CD4-positive, alpha-beta T cell treated with Interleukin-21 for 1 hour (primary cell): Measurements from ENCODE around the gene AKAP6.

Experiments
- DNase-seq: peaks from one replicate; pipeline ENCODE4 v3.0.0-alpha.2; 2020

The AKAP6 gene

GRCh38 chr14:32330351-32331111, 1.4 kb downstream of the AKAP6 start:
- no peak for DNase-seq

- no peak for DNase-seq
Measured at GRCh38 chr14:32331206-32331605, 2.1 kb downstream of the AKAP6 start.

GRCh38 chr14:32332415-32333316, 3.6 kb downstream of the AKAP6 start:
- no peak for DNase-seq

GRCh38 chr14:32336702-32337101, 7.6 kb downstream of the AKAP6 start:
- DNase-seq, result no peak

- no peak for DNase-seq
Measured at GRCh38 chr14:32337759-32338158, 8.7 kb downstream of the AKAP6 start.

- DNase-seq, result no peak
Measured at GRCh38 chr14:32339188-32339587, 10.1 kb downstream of the AKAP6 start.

- no peak for DNase-seq
Measured at GRCh38 chr14:32341947-32342846, 13.1 kb downstream of the AKAP6 start.

GRCh38 chr14:32342847-32343194, 13.7 kb downstream of the AKAP6 start:
- no peak for DNase-seq

- DNase-seq, result no peak
Measured at GRCh38 chr14:32343926-32344430, 14.9 kb downstream of the AKAP6 start.

GRCh38 chr14:32345311-32345791, 16.3 kb downstream of the AKAP6 start:
- no peak for DNase-seq

- no peak for DNase-seq
Measured at GRCh38 chr14:32349322-32349721, 20.2 kb downstream of the AKAP6 start.

GRCh38 chr14:32350020-32350419, 20.9 kb downstream of the AKAP6 start:
- no peak for DNase-seq

- no peak for DNase-seq
Measured at GRCh38 chr14:32352631-32353030, 23.5 kb downstream of the AKAP6 start.

- DNase-seq, result no peak
Measured at GRCh38 chr14:32354716-32355115, 25.6 kb downstream of the AKAP6 start.

GRCh38 chr14:32358781-32359180, 29.7 kb downstream of the AKAP6 start:
- no peak for DNase-seq

GRCh38 chr14:32361674-32362073, 32.6 kb downstream of the AKAP6 start:
- DNase-seq, result no peak

- DNase-seq, result no peak
Measured at GRCh38 chr14:32363761-32364160, 34.7 kb downstream of the AKAP6 start.

GRCh38 chr14:32364941-32365340, 35.8 kb downstream of the AKAP6 start:
- DNase-seq, result no peak

- DNase-seq, result no peak
Measured at GRCh38 chr14:32366256-32366879, 37.3 kb downstream of the AKAP6 start.

- DNase-seq, result no peak
Measured at GRCh38 chr14:32366986-32367385, 37.9 kb downstream of the AKAP6 start.

- no peak for DNase-seq
Measured at GRCh38 chr14:32367516-32367915, 38.4 kb downstream of the AKAP6 start.

- no peak for DNase-seq
Measured at GRCh38 chr14:32368107-32368506, 39.0 kb downstream of the AKAP6 start.
